H1 (cell line): ENCODE results near the gene NPY2R. TPM values are rescaled to one million over a fixed set of nuclear protein-coding genes. Genes with fewer than 3 reads are reported as not detected.

ENCODE experiments used
- ATF3 ChIP-seq: IDR thresholded peaks from 2 replicates; pipeline ENCODE4 v1.6.1; 2011; ENCODE audit warnings: low read depth, mild to moderate bottlenecking, low read length; ENCODE audit not compliant: insufficient read depth
- CTBP2 ChIP-seq: IDR thresholded peaks from 2 replicates; pipeline ENCODE4 v1.7.0; 2011; ENCODE audit warnings: borderline replicate concordance, mild to moderate bottlenecking, moderate library complexity, mixed read lengths, low read length; ENCODE audit not compliant: insufficient read depth, insufficient read length
- EGR1 ChIP-seq: IDR thresholded peaks from 2 replicates; pipeline ENCODE4 v1.6.1; 2011; ENCODE audit warnings: low read depth, low read length, borderline replicate concordance
- HDAC6 ChIP-seq: IDR thresholded peaks from one replicate; pipeline ENCODE4 v1.7.1; 2012; ENCODE audit warnings: low read depth, mild to moderate bottlenecking, inconsistent platforms, low read length, moderate library complexity
- JUND ChIP-seq: IDR thresholded peaks from 2 replicates; pipeline ENCODE4 v1.6.1; 2011; ENCODE audit warnings: mild to moderate bottlenecking, improper control_type of control experiment, low read length
- KDM4A ChIP-seq: IDR thresholded peaks from one replicate; pipeline ENCODE4 v1.7.1; 2012; ENCODE audit warnings: low read depth, mild to moderate bottlenecking, moderate library complexity, low read length, inconsistent platforms; ENCODE audit not compliant: severe bottlenecking
- KDM5A ChIP-seq: fragments of 200-600 bp; IDR thresholded peaks from 2 replicates; pipeline ENCODE4 v1.7.1; 2012; ENCODE audit warnings: mild to moderate bottlenecking, low read length, inconsistent platforms, mixed read lengths
- RAD21 ChIP-seq, 2 experiments: IDR thresholded peaks in 1 of 2; conservative IDR thresholded peaks in 1 of 2; 2 replicates each; pipeline ENCODE4 v1.6.1; 2011; ENCODE audit warnings: low read depth in 2 of 2, low read length in 2 of 2, improper control_type of control experiment in 1 of 2, inconsistent platforms in 1 of 2, mild to moderate bottlenecking in 1 of 2, moderate library complexity in 1 of 2
- RNF2 ChIP-seq: fragments of 200-900, 300-1000 bp; sonication (generic); IDR thresholded peaks from 2 replicates; pipeline ENCODE4 v1.7.1; 2016; ENCODE audit warnings: borderline replicate concordance, low read depth, mild to moderate bottlenecking, antibody characterized with exemption, low read length; ENCODE audit not compliant: poor library complexity, severe bottlenecking; ENCODE audit errors: missing control alignments
- SAP30 ChIP-seq: fragments of 300-600 bp; sonication (generic); IDR thresholded peaks from 2 replicates; pipeline ENCODE4 v1.7.1; 2012; ENCODE audit warnings: low read length, moderate library complexity, mild to moderate bottlenecking, inconsistent platforms; ENCODE audit not compliant: insufficient read depth, insufficient replicate concordance
- SIRT6 ChIP-seq: IDR thresholded peaks from one replicate; pipeline ENCODE4 v1.7.1; 2012; ENCODE audit warnings: low read length, inconsistent platforms
- SP1 ChIP-seq: IDR thresholded peaks from 2 replicates; pipeline ENCODE4 v1.6.1; 2011; ENCODE audit warnings: low read depth, low read length
- TCF12 ChIP-seq: IDR thresholded peaks from 2 replicates; pipeline ENCODE4 v1.6.1; 2011; ENCODE audit warnings: low read depth, mild to moderate bottlenecking, low read length
- ZNF274 ChIP-seq: IDR thresholded peaks from 2 replicates; pipeline ENCODE4 v1.7.0; 2012; ENCODE audit warnings: low read length, borderline replicate concordance; ENCODE audit errors: extremely low read depth
- polyA plus RNA-seq, 7 experiments: library from polyadenylated mRNA; depleted of rRNA in 3 of 7; stranded (reverse) in 5 of 7; unstranded in 2 of 7; fragments of >200 nt in 5 of 7; fragments of 200-250 nt in 2 of 7; gene quantifications; 1 replicate in 5 of 7; 2 replicates in 1 of 7; 4 replicates in 1 of 7; pipeline versions ENCODE4 v1.2.1 to v1.2.3, GENCODE V29; 2011 to 2013; ENCODE audit warnings: missing spikeins in 2 of 7, mixed read lengths in 2 of 7
- total RNA-seq: library from RNA; stranded (reverse); fragmentation: NEBNext Ultra II Directional; extraction: Animal tissue kit (Norgen Biotek cat#: 25700); gene quantifications from 2 replicates; pipeline ENCODE4 v1.2.1, GENCODE V29; 2021
- TF ChIP-seq, protein P1 (sequence below), 3 experiments: IDR thresholded peaks; 1 replicate in 2 of 3; 2 replicates in 1 of 3; pipeline versions ENCODE4 v1.5.1 to v1.6.1; 2011; ENCODE audit warnings: low read length in 3 of 3, mild to moderate bottlenecking in 3 of 3, inconsistent platforms in 2 of 3, low read depth in 1 of 3, moderate library complexity in 1 of 3; ENCODE audit not compliant: insufficient read depth in 1 of 3; ENCODE audit errors: control extremely low read depth in 1 of 3
- TF ChIP-seq, protein P2 (sequence below): IDR thresholded peaks from 2 replicates; pipeline ENCODE4 v1.6.1; 2012; ENCODE audit warnings: low read length, inconsistent platforms

NPY2R gene
- total and polyA plus RNA-seq, 2 of the 8 experiments (the other 6 are each of a cell fraction or from before 2014, with no cell fraction given) = 0.09 to 0.41 TPM

GRCh38 chr4:155208258-155209054, at the start of gene NPY2R (continued):
- TF ChIP-seq, protein P1, sequence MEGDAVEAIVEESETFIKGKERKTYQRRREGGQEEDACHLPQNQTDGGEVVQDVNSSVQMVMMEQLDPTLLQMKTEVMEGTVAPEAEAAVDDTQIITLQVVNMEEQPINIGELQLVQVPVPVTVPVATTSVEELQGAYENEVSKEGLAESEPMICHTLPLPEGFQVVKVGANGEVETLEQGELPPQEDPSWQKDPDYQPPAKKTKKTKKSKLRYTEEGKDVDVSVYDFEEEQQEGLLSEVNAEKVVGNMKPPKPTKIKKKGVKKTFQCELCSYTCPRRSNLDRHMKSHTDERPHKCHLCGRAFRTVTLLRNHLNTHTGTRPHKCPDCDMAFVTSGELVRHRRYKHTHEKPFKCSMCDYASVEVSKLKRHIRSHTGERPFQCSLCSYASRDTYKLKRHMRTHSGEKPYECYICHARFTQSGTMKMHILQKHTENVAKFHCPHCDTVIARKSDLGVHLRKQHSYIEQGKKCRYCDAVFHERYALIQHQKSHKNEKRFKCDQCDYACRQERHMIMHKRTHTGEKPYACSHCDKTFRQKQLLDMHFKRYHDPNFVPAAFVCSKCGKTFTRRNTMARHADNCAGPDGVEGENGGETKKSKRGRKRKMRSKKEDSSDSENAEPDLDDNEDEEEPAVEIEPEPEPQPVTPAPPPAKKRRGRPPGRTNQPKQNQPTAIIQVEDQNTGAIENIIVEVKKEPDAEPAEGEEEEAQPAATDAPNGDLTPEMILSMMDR (IDR thresholded peaks at IDR 0.05; ENCODE audit: control extremely low read depth in 1 of 3, insufficient read depth in 1 of 3, low read depth in 1 of 3, low read length in 3 of 3) = peak; percentile 43 to 45 (median 45)
- TF ChIP-seq JUND (no peak), ATF3 (no peak), EGR1 (no peak), SAP30 (no peak), ZNF274 (no peak), HDAC6 (no peak), TCF12 (no peak), KDM5A (no peak), SP1 (no peak), CTBP2 (no peak), RNF2 (peak; percentile 46), KDM4A (peak; percentile 92), RAD21 (IDR thresholded peaks at IDR 0.05 in 1 of 2, conservative IDR thresholded peaks at IDR 0.05 in 1 of 2; ENCODE audit: low read depth in 2 of 2, low read length in 2 of 2) (peak; percentile 15 to 18; a peak in 1 of 4 replicates), SIRT6 (no peak)
- TF ChIP-seq, protein P2, sequence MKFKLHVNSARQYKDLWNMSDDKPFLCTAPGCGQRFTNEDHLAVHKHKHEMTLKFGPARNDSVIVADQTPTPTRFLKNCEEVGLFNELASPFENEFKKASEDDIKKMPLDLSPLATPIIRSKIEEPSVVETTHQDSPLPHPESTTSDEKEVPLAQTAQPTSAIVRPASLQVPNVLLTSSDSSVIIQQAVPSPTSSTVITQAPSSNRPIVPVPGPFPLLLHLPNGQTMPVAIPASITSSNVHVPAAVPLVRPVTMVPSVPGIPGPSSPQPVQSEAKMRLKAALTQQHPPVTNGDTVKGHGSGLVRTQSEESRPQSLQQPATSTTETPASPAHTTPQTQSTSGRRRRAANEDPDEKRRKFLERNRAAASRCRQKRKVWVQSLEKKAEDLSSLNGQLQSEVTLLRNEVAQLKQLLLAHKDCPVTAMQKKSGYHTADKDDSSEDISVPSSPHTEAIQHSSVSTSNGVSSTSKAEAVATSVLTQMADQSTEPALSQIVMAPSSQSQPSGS = no peak
